Measurements from ENCODE around the gene NEAT1. TPM values are rescaled to one million over a fixed set of nuclear protein-coding genes. Genes with fewer than 3 reads are reported as not detected.
A peak's percentile ranks its signal among the peaks of the same experiment; 100 is the strongest.

The NEAT1 gene
- total and polyA plus RNA-seq, 9 of the 15 experiments (the other 6 are each of a cell fraction or from before 2014, with no cell fraction given): 20.1 to 389 (median 62.8) TPM

DNA sequence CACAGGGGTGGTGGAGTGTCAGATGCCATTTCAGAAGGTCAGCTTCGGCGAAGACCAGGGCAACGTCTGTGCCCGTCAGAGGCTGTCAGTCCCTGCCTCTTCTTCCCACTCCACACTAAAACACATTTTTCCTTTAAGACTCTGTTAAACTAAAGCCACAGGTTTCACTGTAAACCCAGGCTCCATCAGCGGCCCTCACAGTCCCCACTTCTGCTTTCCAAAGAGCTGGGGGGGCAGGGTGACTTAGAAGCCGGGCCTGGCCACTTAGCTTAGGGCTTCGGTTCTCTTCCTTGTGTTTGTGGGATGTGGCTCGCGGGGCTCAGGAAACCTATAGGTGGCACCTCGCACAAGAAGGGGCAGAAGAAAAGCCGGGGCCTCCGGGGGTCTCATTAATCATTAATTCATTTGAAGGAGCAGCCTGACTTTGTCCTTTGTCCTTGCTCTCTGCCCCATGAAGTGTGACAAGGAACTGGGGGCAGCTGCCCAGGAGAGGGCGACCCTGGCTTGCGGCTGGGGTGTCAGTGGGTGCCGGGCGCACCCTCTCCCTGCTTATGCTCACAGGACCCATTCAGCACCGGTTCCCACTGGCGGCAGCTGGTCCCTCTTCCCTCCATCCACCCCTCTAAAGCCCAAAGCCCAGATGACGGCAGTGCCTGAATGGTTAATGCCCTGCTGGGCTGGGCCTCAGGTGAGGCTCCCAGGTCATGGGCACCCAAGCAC is 44.2 kb upstream of the NEAT1 start (continued):
- TF ChIP-seq RAD21 (CRISPR knock-in tag; conservative IDR thresholded peaks at IDR 0.05 in 1 of 2, IDR thresholded peaks at IDR 0.05 in 1 of 2): 0 out of 4 replicates have a peak, but pooled peaks of 1 of the 2 experiments have one; percentile 2
- no peak for TF ChIP-seq ZNF263 (CRISPR knock-in tag; IDR thresholded peaks at IDR 0.05; ENCODE audit: borderline replicate concordance)
- no peak for TF ChIP-seq MCM2 (IDR thresholded peaks at IDR 0.05; ENCODE audit: low read depth)
- TF ChIP-seq ZNF77 (CRISPR knock-in tag; IDR thresholded peaks at IDR 0.05): no peak
- no peak for TF ChIP-seq ZNF23 (CRISPR knock-in tag; IDR thresholded peaks at IDR 0.05)
- TF ChIP-seq BCL6 (CRISPR knock-in tag; IDR thresholded peaks at IDR 0.05): no peak
- peak; percentile 97 for TF ChIP-seq SPI1 (IDR thresholded peaks at IDR 0.05; ENCODE audit: borderline replicate concordance, low read depth, low read length)
- no peak for TF ChIP-seq MYBL2 (IDR thresholded peaks at IDR 0.05; ENCODE audit: low read depth)
- no peak for TF ChIP-seq MYBL2 (CRISPR knock-in tag; IDR thresholded peaks at IDR 0.05; ENCODE audit: borderline replicate concordance)
- no peak for TF ChIP-seq NFE2L1 (tag; IDR thresholded peaks at IDR 0.05; ENCODE audit: borderline replicate concordance, low read depth)
- TF ChIP-seq, protein P1, sequence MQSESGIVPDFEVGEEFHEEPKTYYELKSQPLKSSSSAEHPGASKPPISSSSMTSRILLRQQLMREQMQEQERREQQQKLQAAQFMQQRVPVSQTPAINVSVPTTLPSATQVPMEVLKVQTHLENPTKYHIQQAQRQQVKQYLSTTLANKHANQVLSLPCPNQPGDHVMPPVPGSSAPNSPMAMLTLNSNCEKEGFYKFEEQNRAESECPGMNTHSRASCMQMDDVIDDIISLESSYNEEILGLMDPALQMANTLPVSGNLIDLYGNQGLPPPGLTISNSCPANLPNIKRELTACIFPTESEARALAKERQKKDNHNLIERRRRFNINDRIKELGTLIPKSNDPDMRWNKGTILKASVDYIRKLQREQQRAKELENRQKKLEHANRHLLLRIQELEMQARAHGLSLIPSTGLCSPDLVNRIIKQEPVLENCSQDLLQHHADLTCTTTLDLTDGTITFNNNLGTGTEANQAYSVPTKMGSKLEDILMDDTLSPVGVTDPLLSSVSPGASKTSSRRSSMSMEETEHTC (IDR thresholded peaks at IDR 0.05): no peak
- no peak for TF ChIP-seq BRF1 (IDR thresholded peaks at IDR 0.05; ENCODE audit: borderline replicate concordance, extremely low read depth, insufficient read length)
- peak; percentile 23; the same call in 1 of the 2 replicates for TF ChIP-seq ZFX (CRISPR knock-in tag; IDR thresholded peaks at IDR 0.05)
- no peak for TF ChIP-seq PYGO2 (tag; IDR thresholded peaks at IDR 0.05)

Data from K562 (cell line).